NCI-H1930 (cell line): ENCODE results near the gene CEP250.
"Not testable (repeated sequence)": the region's sequence is repeated elsewhere in the genome, so short reads cannot be mapped to it uniquely, and the experiment has no call there.

Source experiments
- DNase-seq, 2 experiments: peaks; one replicate each; lab custom pipeline; 2025; lab: John Stamatoyannopoulos, UW

Gene CEP250

DNA sequence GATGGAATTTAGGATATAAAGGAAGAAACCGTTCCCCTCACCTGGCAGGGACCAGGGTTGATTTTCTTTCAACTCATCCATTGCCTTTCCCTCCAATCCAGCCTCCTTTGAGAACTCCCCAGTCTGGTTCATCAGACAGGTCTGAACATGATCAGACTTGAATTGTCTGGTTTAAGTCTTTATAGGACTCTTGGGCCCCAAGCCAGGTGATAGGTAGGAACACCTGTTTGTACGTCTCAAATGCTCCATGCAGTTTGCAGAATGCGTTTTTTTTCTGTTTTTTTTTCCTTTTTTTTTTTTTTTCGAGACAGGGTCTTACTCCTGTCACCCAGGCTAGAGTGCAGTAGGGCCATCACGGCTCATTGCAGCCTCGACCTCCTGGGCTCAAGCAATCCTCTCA, 4.1 kb upstream of the CEP250 start:
- no peak for DNase-seq

GRCh38 chr20:35453647-35454046, 1.8 kb upstream of the CEP250 start:
- no peak for DNase-seq

DNA sequence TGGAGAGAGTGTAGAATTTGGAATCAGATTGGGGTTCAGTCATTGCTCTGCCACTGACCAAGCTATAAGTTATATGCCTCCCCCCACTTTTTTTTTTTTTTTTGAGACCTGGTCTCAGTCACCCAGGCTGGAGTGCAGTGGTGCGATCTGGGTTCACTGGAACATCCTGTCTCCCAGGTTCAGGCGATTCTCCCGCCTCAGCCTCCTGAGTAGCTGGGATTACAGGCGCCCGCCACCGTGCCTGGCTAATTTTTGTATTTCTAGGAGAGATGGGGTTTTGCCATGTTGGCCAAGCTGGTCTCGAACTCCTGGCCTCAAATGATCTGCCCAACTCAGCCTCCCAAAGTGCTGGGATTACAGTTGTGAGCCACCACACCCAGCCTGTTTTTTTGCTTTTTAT, 1.3 kb downstream of the CEP250 start:
- not testable (repeated sequence) for DNase-seq

DNA sequence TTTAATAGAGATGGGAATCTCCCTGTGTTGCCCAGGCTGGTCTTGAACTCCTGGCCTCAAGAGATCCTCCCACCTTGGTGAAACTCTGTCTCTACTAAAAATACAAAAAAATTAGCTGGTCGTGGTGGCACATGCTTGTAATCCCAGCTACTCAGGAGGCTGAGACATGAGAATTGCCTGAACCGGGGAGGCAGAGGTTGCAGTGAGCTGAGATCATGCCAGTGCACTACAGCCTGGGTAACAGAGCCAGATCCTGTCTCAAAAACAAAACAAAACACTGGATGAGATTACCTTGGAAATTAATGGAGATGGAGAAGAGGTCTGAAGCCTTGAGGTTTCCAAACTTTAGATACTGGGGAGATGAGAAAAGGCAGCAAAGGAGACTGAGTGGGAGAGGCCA, 2.1 kb downstream of the CEP250 start:
- not testable (repeated sequence) for DNase-seq

GRCh38 chr20:35458388-35458787, 3.0 kb downstream of the CEP250 start:
- DNase-seq, result no peak

- DNase-seq, result no peak
Measured at GRCh38 chr20:35461620-35462019, 6.2 kb downstream of the CEP250 start.

DNA sequence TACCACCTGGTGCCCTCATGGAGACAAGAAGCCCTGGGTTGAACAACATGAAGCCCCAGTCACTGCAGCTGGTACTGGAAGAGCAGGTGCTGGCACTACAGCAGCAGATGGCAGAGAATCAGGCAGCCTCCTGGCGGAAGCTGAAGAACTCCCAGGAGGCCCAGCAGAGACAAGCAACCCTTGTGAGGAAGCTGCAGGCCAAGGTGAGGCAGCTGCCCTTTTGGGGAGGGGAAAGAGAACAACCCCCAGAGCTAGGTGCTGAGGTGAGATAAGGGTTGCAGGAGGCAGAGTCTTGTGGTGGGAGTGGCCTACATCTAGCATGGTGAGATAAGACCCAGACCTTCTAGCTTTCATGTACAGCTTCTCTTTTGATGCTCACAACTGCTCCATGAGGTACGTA, 7.0 kb downstream of the CEP250 start:
- DNase-seq, result no peak

- DNase-seq, result peak; percentile 30 to 45
Measured at GRCh38 chr20:35463455-35464300, 8.3 kb downstream of the CEP250 start.

DNA sequence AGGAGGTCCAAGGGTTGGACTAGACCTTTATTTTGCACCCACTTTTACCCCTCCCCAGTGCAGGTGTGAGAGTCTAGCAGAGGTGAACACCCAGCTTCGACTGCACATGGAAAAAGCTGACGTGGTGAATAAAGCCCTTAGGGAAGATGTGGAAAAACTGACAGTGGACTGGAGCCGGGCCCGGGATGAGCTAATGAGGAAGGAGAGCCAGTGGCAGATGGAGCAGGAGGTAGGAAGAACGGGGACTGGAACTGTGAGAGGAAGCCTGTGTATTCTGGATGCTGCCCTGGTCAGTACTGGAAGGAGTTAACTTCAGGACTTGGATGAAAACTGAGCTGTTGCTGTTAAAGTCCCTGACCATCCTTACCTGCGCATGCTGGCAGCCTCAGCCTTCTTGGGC, 10.6 kb downstream of the CEP250 start:
- DNase-seq, result no peak

- no peak for DNase-seq
Measured at GRCh38 chr20:35466856-35467255, 11.5 kb downstream of the CEP250 start.

- DNase-seq, result no peak
Measured at GRCh38 chr20:35467339-35468224, 12.2 kb downstream of the CEP250 start.

- no peak for DNase-seq
Measured at GRCh38 chr20:35468671-35469334, 13.4 kb downstream of the CEP250 start.

DNA sequence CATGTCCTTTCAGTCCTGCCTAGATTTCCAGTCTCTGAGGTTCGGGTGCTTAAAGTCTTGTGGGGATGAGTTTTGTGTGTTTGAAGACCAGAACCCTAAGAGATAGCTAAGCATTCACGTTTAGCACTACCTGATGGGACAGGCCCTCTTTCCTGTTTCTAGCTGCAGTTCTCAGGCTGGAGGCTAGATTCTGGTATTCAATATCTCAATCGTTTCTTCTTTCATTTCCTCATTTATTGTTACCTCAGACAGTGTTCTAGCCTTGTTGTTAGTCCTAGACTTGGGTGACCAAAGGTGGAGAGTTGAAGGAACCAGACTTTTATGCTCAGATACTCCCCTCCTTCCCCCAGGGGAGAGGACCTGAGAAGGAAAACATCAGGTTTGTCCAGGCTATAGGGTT, 16.8 kb downstream of the CEP250 start:
- DNase-seq, result no peak

DNA sequence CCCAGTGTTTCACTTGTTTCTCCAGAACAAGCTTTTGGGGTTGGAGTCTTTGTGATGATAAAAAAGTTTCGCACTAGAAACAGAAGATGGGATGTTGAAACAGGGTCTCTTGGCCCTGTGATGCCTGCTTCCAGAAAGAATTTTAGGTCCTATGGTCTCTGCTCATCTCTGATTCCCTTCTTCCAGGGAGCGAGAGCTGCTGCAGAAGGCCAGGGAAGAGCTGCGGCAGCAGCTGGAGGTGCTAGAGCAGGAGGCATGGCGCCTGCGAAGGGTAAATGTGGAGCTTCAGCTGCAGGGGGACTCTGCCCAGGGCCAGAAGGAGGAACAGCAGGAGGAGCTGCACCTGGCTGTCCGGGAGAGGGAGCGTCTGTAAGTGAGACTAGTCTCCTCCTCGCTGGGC, 18.3 kb downstream of the CEP250 start:
- DNase-seq, result no peak

- DNase-seq, result no peak
Measured at GRCh38 chr20:35474303-35474871, 19.0 kb downstream of the CEP250 start.

- no peak for DNase-seq
Measured at GRCh38 chr20:35476288-35476687, 20.9 kb downstream of the CEP250 start.

GRCh38 chr20:35478804-35479472, 23.5 kb downstream of the CEP250 start:
- no peak for DNase-seq

DNA sequence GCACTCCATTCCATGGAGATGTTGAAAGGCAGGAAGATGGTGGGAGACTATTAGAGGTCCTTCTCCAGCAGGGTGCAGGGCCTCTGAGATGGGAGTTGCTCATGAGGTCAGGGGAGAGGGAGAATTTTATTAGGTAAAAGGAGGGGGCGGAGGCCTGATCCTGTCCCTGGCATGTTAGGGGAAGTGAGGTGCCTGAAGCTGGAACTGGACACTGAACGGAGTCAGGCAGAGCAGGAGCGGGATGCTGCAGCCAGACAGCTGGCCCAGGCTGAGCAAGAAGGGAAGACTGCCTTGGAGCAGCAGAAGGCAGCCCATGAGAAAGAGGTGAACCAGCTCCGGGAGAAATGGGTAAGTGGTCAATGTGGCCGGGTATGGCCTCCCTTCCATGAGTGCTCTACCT, 24.4 kb downstream of the CEP250 start:
- no peak for DNase-seq

DNA sequence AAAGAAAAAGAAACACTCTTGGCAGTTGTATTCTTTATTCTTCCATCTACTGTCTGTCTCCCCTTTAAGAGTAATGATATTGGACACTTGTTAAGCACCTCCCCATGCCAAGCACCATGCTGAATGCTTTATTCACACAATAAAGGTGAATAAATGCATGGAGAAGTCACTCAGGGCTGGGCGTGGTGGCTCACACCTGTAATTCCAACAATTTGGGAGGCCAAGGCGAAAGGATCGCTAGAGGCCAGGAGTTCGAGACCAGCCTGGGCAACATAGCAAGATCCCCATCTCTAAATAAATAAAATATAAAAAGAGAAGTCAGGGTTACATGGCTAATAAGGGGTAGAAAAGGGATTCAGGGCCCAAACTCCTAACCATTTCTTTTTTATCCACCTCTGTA, 32.1 kb downstream of the CEP250 start:
- DNase-seq, result no peak

- no peak for DNase-seq
Measured at GRCh38 chr20:35489717-35490116, 34.3 kb downstream of the CEP250 start.

DNA sequence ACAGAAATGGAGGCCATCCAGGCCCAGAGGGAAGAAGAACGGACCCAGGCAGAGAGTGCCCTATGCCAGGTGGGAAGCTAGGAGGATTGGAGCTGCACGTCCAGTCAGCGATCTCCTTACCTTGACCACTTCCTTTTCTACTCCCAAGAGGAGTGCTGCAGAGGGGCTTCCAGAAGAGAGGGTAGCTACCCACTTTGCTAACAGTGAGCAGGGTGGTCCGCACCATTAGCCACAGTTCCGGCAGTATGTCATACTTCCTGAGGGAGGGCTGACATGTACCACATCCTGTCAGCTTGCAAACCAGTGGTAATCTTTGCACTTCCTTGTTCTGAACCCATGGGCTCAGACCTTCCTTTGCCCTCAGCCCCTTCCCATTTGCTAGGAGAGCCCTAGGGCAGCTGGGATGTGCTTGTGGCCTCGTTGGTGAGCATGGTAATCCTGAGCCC, 35.4 kb downstream of the CEP250 start:
- DNase-seq, result no peak

DNA sequence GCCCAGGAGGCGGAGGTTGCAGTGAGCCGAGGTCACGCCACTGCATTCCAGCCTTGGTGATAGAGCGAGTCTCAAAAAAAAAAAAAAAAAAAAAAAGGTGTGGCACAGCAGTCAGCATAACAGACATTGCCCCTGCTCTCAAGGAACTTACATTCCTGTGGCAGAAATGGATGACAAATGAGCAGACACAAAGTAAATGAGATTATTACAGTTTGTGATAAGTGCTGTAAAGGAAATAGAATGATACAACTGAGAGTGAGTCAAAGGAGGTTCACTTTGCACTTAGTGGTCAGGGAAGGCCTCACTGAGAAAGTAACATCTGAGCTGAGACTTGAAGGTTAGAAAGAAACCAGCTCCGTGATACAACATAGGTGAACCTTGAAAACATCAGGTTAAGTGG, 36.4 kb downstream of the CEP250 start:
- no peak for DNase-seq
